Eye (tissue), 1 donor: Measurements from ENCODE around the gene IKZF3.
"Not testable (repeated sequence)": the region's sequence is repeated elsewhere in the genome, so short reads cannot be mapped to it uniquely, and the experiment has no call there.

Experiments used
- DNase-seq: peaks from one replicate; pipeline ENCODE4 v3.0.0-alpha.2; 2015

IKZF3 gene

DNA sequence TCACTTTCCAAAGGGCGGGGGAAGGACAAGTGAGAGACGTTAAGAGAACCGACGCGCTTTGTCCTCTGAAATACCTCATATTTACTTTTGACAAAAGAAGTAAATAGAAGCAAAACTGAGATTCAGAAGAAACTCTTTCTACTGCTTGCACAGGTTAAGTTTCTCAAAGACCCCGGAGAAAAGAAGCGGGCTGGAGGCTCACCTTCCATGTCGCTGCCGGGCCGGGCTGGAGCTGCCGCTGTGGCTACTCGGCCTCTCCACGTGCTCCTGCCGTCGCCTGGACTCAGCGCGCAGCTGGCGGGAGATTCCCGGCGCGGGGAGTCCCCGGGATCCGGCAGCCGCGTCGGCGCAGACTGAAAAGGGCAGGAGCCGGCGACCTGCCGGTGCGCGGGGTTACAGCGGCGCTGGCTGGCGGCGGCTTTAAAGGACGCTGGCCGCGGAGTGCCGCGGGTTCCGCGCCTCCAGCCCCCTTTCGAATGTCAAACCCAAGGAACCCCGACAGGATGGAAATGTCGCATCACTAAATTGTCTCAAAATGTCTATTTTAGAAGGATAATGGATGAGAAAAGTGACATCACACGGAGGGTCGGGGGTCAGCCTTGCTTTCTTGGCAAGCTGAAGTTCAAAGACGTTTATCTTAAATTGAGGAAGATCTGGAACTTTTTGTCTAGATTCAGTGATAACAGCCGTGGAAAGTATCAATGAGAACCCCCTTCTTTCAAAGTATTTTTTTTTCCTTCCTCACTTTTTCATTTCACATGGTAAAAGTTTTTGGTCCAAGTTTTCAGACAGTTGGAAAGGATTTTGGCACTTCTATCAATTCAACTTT lies at the start of gene IKZF3:
Gene IKZF3 (minus strand): TSS at position 395 of the 829 bp plus-strand sequence. CDS start 186 bp downstream, at position 209.
- DNase-seq = peak; percentile 72

DNA sequence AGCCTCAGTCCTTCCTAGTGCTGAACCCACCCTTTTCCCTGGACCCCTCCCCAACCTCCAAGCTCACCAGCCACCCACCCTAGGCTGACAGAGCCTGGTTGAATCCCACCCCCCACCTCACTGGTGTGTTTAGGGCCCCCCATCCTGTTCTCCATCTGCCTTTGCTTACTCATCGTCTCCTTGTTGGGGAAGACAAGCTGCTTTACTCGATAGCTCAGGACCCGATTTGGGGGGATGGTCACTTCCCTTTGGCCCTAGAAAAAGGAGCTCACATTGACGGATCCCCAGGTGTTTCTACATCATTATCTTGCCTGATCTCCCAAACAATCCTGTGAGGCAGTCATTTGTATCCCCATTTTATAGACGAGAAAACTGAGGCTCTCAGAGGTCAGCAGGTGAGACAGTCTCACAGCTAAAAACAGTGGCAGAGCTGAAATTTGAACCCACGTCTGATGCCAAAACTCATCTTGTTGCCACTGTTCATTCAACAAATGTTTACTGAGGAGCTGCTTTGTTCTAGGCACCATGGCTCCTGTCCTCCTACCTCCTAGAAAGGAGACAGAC lies 44.8 kb upstream of the IKZF3 start:
- DNase-seq = no peak

DNA sequence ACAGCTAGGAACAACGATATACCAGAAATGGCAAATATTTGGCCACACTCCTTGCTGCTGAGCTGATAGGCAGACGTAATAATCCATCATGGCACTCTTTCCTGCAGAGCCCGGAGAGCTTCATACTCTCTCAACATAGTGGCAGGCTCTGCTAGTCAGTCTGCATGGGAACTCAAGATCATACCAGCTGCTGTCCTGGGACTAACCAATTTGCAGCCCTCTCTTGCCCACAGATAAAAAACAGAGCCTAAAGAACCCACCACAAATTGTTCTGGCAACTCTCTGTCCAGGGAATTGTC lies 40.8 kb upstream of the IKZF3 start:
- DNase-seq = no peak

DNA sequence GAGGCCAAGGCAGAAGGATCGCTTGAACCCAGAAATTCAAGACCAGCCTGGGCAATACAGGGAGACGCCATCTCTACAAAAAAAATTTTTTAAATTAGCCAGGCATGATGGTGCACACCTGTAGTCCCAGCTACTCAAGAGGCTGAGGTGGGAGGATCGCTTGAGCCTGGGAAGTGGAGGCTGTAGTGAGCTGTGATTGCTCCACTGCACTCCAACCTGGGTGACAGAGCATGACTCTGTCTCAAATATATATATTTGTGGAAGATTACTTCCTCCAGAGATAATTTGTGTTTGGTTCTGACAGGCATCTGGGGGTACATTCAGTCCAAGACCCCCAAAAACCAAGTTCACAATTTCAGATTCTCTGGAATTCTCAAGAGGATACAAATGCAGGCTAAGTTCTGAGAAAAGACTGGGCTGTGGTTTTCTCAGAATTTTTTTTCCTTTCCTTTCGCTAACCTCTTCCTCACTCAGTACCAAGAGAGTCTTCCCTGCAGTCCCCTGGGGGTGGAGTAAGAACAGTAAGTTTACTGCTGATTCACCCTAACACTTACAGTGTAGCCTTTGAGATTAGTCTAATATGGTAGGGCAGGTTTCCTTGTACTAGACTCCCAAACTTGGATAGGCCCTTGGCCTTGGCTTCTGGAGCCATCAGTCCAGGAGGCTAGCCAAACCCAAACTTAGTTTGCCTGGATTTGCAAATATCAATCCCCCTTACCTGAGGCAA lies 39.2 kb upstream of the IKZF3 start:
- no peak for DNase-seq

DNA sequence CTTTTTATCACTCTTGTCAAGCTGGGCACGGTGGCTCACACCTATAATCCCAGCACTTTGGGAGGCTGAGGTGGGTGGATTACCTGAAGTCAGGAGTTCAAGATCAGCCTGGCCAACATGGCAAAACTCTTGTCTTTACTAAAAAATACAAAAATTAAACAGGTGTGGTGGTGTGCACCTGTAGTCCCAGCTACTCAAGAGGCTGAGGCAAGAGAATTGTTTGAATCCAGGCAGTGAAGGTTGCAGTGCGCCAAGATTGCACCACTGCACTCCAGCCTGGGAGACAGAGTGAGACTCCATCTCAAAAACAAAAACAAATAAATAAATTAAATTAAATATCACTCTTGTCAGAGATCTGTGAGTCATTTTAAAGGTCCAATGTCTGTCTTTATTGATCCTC lies 37.9 kb upstream of the IKZF3 start:
- not testable (repeated sequence) for DNase-seq

DNA sequence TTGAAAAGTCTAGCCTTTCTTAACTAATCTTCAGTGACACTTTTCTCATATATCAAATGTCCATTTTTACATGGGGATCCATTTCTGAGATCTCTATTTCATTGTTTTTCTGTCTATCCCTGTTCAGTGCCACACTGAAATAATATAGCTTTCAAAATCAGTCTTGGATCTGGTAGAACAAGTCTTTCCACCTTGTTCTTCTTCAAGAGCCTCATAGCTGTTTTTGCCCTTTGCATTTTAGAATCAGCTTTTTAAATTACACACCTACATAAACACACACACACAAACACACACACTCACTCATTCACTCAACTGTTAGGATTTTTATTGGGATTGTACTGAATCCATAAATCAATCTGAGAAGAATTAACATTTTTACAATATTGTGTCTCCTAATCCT lies 35.1 kb upstream of the IKZF3 start:
- DNase-seq = no peak

DNA sequence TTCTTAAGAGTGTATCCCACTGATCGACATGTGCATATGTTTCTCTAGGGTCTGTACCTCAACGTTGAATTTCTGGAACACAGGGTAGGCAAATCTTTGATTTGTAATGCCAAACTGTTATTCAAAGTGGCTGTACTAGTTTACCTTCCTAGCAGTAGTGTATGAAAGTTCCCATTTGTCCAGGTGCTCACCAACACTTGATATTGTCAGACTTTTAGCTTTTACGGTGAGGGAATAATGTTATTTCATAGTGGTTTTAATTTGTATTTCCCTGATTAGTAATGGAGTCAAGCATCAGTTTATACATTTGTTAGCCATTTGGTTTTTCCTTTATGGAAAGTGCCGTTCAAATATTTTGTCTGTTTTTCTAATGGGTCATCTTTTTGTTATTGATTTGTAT lies 34.0 kb upstream of the IKZF3 start:
- DNase-seq = no peak

DNA sequence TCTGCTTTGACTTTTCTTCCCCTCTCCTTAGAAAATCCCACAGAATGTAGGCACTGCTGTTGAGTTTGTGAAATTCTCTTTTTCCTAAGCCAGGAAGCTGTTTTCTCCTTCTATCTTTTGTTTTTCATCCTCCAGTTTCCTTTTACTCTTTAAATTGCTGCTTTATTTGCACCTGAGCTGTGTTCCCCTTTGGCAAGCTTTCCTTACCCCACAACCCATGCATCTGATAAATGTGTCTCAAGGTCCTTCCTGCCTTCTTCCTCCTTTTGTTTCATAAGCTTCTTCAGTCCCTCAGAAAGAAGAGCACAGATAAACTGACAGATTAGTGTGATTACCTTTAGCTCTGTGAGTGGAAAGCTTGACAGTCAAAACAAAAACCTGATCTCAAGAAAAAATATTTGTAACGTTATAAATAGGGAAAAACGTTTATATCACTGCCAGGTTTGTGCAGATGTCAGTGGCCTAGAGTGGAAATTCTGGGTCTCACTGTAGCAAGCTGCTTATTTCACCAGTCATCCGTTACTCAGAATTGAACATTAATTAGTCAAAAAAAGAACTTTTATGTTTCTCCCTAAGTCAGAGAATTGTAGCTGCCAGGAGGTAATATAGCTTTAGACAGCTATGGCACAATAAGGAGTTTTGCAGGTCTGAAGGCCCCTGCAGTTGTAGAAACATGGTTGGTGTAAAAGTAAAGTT lies 30.7 kb upstream of the IKZF3 start:
- no peak for DNase-seq

DNA sequence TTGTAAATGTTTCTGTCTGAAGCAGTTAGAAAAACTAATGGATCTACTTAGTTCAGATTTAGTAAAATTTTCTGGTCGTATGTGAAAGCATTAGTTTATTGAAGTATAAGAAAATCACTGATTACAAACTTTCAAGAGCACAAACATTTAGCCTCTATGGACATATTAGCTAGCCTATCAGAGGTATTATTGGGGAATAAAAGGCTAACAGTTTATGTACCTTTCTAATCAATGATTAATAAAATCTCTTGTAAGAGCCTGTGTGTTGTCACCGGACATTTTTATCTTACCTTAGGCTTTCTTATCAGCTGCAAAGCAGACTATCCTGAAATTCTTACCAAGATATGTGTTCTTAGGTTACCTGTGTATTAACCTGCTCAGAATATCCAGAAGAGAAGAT lies 25.1 kb upstream of the IKZF3 start:
- no peak for DNase-seq

DNA sequence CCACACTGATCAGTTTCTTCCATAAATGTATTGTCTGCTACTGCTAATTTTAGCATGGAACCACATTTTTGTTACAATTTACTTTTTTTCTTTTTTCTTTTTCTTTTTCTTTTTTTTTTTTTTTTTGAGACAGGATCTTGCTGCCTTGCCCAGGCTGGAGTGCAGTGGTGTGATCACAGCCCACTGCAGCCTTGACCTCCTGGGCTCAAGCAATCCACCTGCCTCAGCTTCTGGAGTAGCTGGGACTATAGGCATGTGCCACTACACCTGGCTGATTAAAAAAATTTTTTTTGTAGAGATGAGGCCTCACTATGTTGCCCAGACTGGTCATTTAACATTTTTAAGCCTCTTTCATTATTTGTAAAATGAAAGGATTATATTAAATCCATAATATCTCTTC lies 23.0 kb upstream of the IKZF3 start:
- no peak for DNase-seq

DNA sequence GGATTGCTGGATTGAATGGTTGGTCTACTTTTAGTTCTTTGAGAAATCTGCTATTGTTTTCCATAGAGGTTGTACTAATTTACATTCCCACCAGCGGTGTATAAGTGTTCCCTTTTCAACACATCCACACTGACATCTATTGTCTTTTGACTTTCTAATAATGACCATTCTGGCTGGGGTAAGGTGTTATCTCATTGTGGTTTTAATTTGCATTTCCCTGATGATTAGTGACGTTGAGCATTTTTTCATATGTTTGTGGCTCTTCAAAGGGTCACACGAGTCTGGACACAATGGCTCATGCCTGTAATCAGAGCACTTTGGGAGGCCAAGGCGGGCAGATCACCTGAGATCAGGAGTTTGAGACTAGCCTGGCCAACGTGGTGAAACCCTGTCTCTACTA lies 22.0 kb upstream of the IKZF3 start:
- not testable (repeated sequence) for DNase-seq

DNA sequence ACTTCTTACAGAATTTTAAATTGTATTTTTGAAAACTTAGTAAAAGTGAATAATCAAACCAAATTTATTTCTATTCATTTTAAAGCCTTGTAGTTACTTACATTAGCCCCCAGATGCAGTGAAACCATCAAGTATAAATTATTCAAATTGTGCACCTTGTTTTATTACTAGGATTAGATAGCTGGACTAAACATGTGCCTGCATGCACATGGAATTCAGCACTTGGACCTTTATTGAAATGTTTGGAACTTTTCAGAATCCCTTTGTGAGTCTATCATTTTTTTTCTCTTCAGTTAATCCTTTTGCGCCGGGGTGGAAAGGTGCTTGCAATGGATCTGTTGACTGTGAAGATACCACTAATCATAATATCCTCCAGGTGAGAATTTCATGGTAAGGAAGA lies 8.6 kb upstream of the IKZF3 start:
- DNase-seq = no peak

DNA sequence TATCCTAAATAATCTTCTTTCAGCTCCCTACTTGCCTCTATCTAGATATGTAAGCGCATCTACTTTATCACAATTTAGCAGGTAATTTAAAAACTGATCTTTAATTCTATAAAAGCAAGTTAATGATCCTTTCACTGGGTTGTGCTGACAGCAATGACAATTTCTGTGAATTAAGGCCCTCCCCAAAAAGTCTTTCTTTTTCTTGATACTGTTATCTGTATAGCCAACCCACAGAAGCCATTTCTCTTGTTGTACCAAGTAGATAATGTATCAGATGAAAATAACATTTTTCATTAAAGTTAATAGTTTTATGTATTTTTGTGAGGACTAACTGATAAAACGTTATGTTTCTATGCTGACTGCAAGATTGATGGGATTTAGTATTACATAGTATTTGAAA lies 7.7 kb upstream of the IKZF3 start:
- no peak for DNase-seq

DNA sequence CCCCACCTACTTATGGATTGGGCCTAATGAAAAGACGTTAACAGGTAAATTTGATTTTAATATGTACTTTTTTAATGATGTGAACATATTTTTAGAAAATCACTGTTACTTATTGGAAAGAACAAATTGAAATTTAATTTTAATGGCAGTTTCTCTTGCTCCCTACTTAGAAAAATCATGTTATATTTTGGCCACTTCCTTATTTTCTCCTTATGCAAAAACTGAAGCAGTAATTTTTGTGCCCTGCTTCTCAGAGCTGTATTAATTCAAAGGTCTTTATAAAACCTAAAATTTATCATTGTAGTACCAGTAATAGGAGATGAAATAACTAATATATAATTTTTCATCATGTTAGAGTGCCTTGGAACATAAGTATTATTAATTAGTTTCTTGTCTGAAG lies 6.7 kb upstream of the IKZF3 start:
- DNase-seq = no peak

DNA sequence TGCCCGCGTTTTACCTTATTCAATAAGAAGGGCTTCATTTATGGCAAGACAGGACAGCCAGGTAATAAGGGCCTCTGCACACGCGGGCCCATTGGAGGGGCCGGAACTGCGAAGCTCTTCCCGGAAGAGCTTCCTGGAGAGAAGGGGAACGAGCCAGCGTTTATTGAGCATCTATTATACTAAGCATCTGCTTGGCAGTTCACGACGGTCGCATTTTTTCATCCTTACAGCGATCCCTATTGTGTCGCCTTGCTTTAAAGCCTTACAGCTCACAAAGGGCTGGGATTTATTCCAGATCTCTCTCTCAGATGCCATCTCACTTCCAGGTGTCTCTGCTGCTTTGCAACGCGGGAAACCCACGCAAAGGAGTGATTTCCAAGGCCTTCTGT lies 4.4 kb upstream of the IKZF3 start:
- DNase-seq = no peak

DNA sequence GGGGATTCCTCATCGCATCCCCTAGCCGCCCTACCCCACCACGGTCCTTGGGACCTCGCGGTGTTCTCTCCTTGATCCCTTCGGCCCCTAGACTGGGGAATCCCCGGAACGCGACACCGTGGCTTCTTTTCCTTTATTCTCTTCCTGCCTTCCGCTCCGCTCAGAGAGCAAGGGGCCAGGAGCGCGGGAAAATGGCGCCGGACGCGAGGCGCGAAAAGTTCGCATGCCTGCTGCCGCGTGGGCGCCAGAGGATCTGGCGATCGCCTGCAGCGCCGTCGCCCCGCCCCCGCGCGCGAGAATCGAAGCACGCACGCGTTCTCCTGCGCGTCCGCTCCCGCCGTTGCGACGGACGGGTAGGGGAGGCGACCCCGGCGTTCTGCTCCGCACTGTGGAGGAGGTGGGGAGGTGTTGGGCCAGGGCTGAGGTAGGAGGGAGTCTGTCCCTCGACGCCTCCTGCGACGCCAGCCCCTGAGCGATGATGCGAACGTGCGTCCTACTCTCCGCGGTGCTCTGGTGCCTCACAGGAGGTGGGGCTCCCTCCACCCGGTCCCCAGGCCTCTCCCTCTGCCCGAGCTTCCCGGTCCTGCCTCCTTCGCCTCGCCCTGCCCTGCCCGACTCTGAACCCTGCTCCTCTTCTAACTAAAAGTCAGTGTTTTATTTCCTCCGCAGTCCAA lies 3.9 kb upstream of the IKZF3 start, which contains the start of gene ZPBP2:
Gene ZPBP2 (plus strand): TSS at position 323 of the 674 bp plus-strand sequence. CDS start 153 bp downstream, at position 476.
- no peak for DNase-seq

DNA sequence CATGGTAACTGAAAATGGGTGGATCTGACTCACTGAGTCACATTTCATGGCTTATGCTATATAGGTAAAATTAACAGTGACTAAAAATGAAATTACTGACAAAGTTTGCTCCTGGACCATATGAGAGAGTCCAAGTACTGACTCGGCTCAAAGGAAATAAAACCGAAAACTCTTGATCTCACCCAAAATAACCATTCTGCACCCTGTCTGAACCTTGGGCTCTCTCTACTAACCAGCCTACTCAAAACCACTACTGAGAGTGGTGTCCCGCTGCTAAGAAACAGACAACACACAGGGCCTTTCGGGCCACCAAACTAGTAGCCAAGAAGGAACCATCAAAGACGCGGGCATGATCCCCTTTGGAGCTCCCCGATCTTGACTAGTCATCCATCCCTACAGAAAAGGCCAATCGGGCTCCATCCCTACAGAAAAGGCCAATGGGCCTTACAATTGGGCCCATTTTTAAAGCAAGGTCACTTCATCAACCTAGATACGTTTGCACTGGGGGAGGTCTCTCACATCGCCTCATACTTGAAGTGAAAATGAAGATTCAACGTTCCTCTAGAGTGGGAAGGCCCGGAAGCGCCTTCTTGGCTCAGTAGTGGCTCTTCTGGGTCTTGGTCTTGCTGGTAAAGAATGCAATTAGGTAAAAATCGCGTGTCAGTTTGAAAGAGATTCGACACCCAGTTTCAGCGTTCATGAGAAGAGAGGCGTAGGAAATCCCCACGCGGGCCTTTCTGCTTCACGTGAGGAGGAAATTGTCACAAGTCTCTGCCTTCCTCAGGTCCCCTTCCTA lies 3.2 kb upstream of the IKZF3 start:
- DNase-seq = no peak

DNA sequence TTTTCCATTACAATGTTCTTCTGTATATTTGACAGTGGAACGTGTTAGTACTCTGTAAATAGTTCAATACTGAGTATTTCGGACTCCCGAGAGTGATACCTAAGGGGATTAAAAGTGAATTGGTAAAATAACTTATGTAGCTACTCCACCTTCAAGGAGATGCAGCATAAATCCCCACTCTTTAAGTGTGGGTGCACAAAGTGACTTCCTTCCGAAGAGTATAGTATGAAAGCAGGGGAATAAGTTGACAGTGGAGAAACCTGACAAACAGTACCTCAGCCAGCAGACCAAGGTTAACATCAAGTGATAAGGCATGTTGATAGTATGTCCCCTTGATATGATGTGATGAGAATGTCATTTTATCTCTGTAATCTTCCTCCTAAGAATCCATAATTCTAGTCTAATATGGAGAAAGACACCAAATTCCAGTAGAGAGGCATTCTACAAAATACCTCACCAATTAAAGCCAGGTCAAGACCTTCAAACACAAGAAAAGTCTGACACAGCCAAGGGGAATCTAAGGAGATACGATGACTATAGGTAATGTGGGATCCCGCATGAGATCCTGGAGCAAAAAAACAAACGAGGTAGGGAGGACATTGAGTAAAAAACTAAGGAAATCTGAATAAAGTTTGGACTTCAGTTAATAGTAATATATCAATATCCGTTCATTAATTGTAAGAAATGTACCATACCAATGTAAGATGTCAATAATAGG lies 2.1 kb upstream of the IKZF3 start:
- DNase-seq = no peak

DNA sequence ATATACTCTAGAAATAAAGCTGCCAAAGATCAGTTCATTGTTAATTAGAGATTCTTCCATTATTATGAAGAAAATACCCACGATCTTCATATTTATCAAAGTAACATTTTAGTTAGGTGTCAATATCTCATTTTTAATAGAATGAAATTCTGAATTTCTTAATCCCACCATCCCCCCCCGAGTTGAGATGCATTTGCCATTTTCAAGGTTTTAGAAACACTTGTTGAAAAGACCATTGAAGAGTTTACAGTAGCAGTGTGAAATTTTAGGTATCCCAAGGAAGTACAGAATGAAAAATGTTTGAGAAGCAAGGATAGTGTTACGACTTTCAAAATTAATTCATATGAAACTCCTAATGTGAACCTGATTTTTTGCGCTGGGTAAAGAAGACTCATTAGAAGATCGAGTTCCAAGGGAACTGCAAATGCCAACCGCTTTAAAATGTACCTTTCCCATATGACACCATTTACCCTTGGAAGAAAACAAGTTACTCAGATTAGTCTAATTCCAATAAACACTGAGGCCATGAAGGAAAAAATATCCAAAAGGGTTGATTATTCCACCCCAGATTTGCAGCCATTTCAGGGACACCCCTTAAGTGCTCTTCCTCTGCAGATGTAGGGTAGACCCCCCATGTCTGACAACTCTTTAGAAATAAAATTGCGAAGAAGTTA lies 731 bp downstream of the IKZF3 start:
- DNase-seq = no peak

DNA sequence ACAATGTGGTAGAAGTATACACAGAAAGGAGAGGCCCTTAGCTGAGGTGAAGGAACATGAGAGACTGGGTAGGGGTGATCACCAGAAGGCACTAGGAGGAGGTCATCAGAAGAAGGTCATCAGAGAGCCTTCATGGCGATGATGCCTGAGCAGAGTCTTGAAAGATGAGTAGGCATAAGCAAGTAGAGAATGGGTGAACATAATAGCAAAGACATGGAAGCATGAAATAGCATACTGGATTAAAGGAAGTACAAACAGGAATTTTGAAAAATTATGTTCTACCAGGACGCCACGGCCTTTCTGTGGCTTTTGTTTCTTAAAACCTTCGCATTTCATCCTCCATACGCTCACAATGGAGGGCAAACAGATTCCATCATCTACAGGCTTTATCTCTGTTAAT lies 2.9 kb downstream of the IKZF3 start:
- no peak for DNase-seq
